ENCODE measurements around the gene ARMC8. TPM values are rescaled to one million over a fixed set of nuclear protein-coding genes. Genes with fewer than 3 reads are reported as not detected.

The ARMC8 gene
- total RNA-seq, 1 donor from 2014 or later = 54.4 TPM

DNA sequence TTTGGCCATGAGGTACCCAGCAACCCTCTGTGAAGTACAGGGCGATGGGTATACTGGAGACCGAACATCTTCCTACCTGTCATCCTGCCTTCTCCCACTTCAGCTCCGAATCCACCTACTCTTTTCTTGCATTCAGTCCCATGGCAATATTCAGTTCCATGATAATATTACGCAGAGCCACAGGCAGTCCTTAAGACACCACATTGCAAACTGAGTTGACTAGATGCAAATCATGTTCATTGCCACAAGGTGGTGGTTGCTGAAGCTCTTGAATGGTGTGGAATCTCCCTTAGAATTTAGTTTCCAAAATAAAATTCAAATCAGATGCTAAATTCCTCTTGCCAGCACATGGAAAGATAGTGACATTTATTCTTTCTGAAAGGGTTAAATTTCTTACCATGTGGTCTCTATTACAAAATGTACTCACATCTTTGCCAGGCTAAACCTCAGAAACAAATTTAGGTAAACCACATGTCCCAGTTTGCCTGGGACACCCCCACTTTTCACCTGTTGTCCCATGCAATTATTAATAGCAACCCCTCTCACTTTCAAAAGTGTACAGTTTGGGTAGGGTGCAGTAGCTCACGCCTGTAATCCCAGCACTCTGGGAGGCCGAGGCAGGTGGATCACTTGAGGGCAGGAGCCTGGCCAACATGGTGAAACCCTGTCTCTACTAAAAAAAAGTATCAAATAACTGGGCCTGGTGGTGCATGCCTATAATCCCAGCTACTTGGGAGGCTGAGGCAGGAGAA, 144.2 kb downstream of the ARMC8 start:
- TF ChIP-seq, protein P1, sequence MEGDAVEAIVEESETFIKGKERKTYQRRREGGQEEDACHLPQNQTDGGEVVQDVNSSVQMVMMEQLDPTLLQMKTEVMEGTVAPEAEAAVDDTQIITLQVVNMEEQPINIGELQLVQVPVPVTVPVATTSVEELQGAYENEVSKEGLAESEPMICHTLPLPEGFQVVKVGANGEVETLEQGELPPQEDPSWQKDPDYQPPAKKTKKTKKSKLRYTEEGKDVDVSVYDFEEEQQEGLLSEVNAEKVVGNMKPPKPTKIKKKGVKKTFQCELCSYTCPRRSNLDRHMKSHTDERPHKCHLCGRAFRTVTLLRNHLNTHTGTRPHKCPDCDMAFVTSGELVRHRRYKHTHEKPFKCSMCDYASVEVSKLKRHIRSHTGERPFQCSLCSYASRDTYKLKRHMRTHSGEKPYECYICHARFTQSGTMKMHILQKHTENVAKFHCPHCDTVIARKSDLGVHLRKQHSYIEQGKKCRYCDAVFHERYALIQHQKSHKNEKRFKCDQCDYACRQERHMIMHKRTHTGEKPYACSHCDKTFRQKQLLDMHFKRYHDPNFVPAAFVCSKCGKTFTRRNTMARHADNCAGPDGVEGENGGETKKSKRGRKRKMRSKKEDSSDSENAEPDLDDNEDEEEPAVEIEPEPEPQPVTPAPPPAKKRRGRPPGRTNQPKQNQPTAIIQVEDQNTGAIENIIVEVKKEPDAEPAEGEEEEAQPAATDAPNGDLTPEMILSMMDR (IDR thresholded peaks at IDR 0.05; ENCODE audit: partially characterized antibody, unreplicated experiment) = no peak
- Mint-ChIP-seq H3K27ac (ENCODE audit: unreplicated experiment) (no peak overlapping the region), H3K9me3 (ENCODE audit: unreplicated experiment) (peaks cover 7% of the 10 kb centered on the region), H3K4me1 (ENCODE audit: low read depth, unreplicated experiment) (peaks cover 7% of the 10 kb centered on the region), H3K27me3 (ENCODE audit: unreplicated experiment) (peaks cover 3% of the 10 kb centered on the region), H3K36me3 (ENCODE audit: unreplicated experiment) (no peaks in the 10 kb centered on the region), H3K4me3 (ENCODE audit: unreplicated experiment) (no peak overlapping the region)
- no peak for DNase-seq

DNA sequence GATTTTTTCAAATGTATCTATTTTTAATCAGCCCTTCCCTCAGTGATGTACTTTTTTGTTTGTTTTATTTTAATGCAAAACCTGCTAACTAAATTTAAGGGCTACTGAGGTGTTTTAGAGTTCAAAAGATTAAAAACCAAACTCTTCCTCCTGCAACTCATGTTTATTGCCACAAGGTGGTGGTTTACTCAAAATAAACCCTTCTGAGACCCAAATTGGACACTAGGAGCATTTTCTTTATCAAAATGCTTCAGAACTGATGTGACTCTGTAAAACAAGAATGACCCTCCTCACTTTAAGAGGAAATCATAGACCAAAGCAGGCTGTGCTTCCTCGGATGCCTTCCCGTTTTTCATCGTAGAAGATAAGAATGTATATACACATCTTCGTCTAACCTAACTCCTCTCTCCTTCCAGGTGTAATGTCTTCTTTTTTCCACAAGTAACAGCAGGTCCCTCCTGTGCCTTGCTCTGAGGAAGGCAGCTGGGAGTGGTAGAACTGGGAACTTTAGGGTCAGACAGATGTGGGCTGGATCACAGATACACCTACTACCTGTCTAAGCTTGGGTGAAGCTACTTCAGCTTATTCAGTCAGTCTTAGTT, 145.5 kb downstream of the ARMC8 start:
- Mint-ChIP-seq H3K4me1 (ENCODE audit: low read depth, unreplicated experiment) (peaks cover 7% of the 10 kb centered on the region), H3K4me3 (ENCODE audit: unreplicated experiment) (no peak overlapping the region), H3K27ac (ENCODE audit: unreplicated experiment) (no peak overlapping the region), H3K9me3 (ENCODE audit: unreplicated experiment) (peaks cover 7% of the 10 kb centered on the region), H3K27me3 (ENCODE audit: unreplicated experiment) (peaks cover 3% of the 10 kb centered on the region), H3K36me3 (ENCODE audit: unreplicated experiment) (no peaks in the 10 kb centered on the region)
- no peak for DNase-seq
- TF ChIP-seq, protein P1 (IDR thresholded peaks at IDR 0.05; ENCODE audit: partially characterized antibody, unreplicated experiment) = peak; percentile 74

DNA sequence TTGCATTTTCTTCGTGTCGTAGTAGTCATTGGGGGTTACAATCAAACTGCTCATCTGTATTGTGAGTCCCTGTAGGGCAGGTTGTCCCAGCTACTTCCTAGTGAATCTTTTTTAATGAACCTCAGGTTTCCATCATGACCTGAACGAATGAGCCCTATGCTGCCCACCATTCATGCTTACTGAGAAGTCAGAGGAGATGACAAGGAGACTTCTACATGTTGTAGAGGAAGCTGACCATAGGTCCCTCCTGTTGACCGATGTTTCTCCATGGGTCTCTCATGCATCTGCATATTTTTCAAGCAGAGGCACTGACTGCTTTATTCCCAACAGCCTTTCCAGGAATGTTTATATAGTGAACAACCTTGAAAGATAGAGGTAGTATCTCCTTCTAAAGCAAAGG, 147.5 kb downstream of the ARMC8 start:
- Mint-ChIP-seq H3K9me3 (ENCODE audit: unreplicated experiment) (peaks cover 5% of the 10 kb centered on the region), H3K36me3 (ENCODE audit: unreplicated experiment) (no peaks in the 10 kb centered on the region), H3K4me3 (ENCODE audit: unreplicated experiment) (no peak overlapping the region), H3K4me1 (ENCODE audit: low read depth, unreplicated experiment) (peaks cover 15% of the 10 kb centered on the region), H3K27me3 (ENCODE audit: unreplicated experiment) (peaks cover 3% of the 10 kb centered on the region), H3K27ac (ENCODE audit: unreplicated experiment) (no peak overlapping the region)
- TF ChIP-seq, protein P1 (IDR thresholded peaks at IDR 0.05; ENCODE audit: partially characterized antibody, unreplicated experiment) = no peak
- no peak for DNase-seq

DNA sequence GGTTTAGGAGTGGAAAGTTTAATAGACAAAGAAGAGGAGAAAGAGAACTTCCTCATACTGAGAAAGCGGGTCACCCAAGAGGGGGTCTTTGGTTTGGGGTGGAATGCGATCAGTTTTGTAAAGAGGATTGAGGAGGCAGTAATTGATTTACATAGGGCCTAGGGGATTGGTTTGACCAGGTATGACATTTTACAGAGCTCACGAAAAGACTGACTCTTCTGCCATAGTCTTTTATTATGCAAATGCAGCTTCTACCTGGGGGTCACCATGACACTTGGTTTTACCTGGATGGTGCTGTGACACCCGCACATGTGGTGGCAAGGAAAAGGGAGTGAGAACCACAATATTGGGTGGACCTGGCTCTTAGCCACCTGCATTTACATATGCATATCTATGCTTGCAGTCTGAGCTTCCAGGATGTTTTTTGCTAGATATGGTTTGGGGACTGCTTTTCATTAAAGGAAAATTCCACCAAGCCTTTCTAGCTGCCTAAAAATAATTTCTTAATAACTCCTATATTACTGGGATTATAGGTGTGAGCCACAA, 149.4 kb downstream of the ARMC8 start:
- Mint-ChIP-seq H3K9me3 (ENCODE audit: unreplicated experiment) (peaks cover 3% of the 10 kb centered on the region), H3K27ac (ENCODE audit: unreplicated experiment) (no peak overlapping the region), H3K27me3 (ENCODE audit: unreplicated experiment) (no peaks in the 10 kb centered on the region), H3K4me3 (ENCODE audit: unreplicated experiment) (no peak overlapping the region), H3K36me3 (ENCODE audit: unreplicated experiment) (no peaks in the 10 kb centered on the region), H3K4me1 (ENCODE audit: low read depth, unreplicated experiment) (peaks cover 8% of the 10 kb centered on the region)
- no peak for DNase-seq
- TF ChIP-seq, protein P1 (IDR thresholded peaks at IDR 0.05; ENCODE audit: partially characterized antibody, unreplicated experiment) = no peak

DNA sequence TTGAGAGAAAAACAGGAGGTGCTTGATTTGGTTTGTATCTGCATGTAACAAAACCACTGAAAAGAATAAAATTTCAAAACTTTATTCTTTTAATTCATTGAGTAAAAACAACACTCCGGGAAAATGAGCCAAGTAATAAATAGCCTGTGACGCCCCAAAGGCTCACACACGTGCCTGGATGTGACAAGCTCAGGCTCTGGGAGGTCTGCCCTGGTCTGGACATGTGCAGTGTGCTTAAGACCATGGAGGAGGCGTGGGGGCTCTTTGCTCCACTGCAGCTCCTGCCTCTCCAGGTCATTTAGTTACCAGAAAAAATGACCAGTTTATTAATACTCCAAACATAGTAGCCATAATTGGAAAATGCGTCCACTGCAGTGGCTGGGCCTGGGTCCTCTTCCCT, 151.1 kb downstream of the ARMC8 start:
- H3K36me3 Mint-ChIP-seq (ENCODE audit: unreplicated experiment) = no peaks in the 10 kb centered on the region
- H3K27me3 Mint-ChIP-seq (ENCODE audit: unreplicated experiment) = no peaks in the 10 kb centered on the region
- H3K27ac Mint-ChIP-seq (ENCODE audit: unreplicated experiment) = no peak overlapping the region
- no peaks in the 10 kb centered on the region for H3K9me3 Mint-ChIP-seq (ENCODE audit: unreplicated experiment)
- peaks cover 8% of the 10 kb centered on the region for H3K4me1 Mint-ChIP-seq (ENCODE audit: low read depth, unreplicated experiment)
- no peak overlapping the region for H3K4me3 Mint-ChIP-seq (ENCODE audit: unreplicated experiment)
- DNase-seq = no peak
- TF ChIP-seq, protein P1 (IDR thresholded peaks at IDR 0.05; ENCODE audit: partially characterized antibody, unreplicated experiment) = no peak
